Measurements from ENCODE around the gene KRT36.

- TF ChIP-seq EZH2 (IDR thresholded peaks at IDR 0.05) (no peak), EZH2phosphoT487 (IDR thresholded peaks at IDR 0.05) (no peak), CTCF (IDR thresholded peaks at IDR 0.05) (no peak)
These were observed 46.2 kb upstream of the KRT36 start for GRCh38 chr17:41535764-41536481.

Data from neural progenitor cell (in vitro differentiated cells).